HepG2 (cell line): ENCODE results near the gene POLR3K. TPM values are rescaled to one million over a fixed set of nuclear protein-coding genes. Genes with fewer than 3 reads are reported as not detected.

Experiments used
- CENPBD1 ChIP-seq: sonication (generic); formaldehyde crosslinking; IDR thresholded peaks from 2 replicates; pipeline ENCODE4 v1.8.0; 2022; ENCODE audit warnings: missing genetic modification reagents, low read depth, mild to moderate bottlenecking, borderline replicate concordance
- CSRNP2 ChIP-seq: sonication (generic); formaldehyde crosslinking; conservative IDR thresholded peaks from 2 replicates; pipeline ENCODE4 v1.8.0; 2022; ENCODE audit warnings: low read depth, missing genetic modification reagents
- HOXA3 ChIP-seq: sonication (generic); formaldehyde crosslinking; IDR thresholded peaks from 2 replicates; pipeline ENCODE4 v1.5.0; 2020; ENCODE audit warnings: missing genetic modification reagents
- IRX3 ChIP-seq: sonication (generic); formaldehyde crosslinking; IDR thresholded peaks from 2 replicates; pipeline ENCODE4 v1.8.1; 2023; ENCODE audit warnings: mild to moderate bottlenecking, low read depth, missing genetic modification reagents, borderline replicate concordance
- MNT ChIP-seq: fragments of 450-650 bp; IDR thresholded peaks from 2 replicates; pipeline ENCODE4 v1.6.1; 2016
- NCOR1 ChIP-seq: fragments of 200-600 bp; sonication (generic); IDR thresholded peaks from 2 replicates; pipeline ENCODE4 v1.7.0; 2017; ENCODE audit warnings: antibody characterized with exemption, low read length, borderline replicate concordance
- PRDM10 ChIP-seq: sonication (generic); formaldehyde crosslinking; IDR thresholded peaks from 2 replicates; pipeline ENCODE4 v1.4.0; 2020; ENCODE audit warnings: low read depth, missing genetic modification reagents
- ZBTB42 ChIP-seq: sonication (generic); formaldehyde crosslinking; IDR thresholded peaks from 2 replicates; pipeline ENCODE4 v1.5.0; 2020; ENCODE audit warnings: mild to moderate bottlenecking, missing genetic modification reagents
- ZNF12 ChIP-seq: sonication (generic); formaldehyde crosslinking; IDR thresholded peaks from 2 replicates; pipeline ENCODE4 v1.5.0; 2020; ENCODE audit warnings: missing genetic modification reagents
- ZNF142 ChIP-seq: sonication (generic); formaldehyde crosslinking; IDR thresholded peaks from 2 replicates; pipeline ENCODE4 v1.4.0; 2020; ENCODE audit warnings: missing genetic modification reagents
- ZNF232 ChIP-seq: sonication (generic); formaldehyde crosslinking; IDR thresholded peaks from 2 replicates; pipeline ENCODE4 v1.4.0; 2020; ENCODE audit warnings: missing genetic modification reagents, borderline replicate concordance
- ZNF567 ChIP-seq: sonication (generic); formaldehyde crosslinking; IDR thresholded peaks from 2 replicates; pipeline ENCODE4 v1.8.1; 2023; ENCODE audit warnings: mild to moderate bottlenecking, missing genetic modification reagents, borderline replicate concordance
- ZNF720 ChIP-seq: sonication (generic); formaldehyde crosslinking; IDR thresholded peaks from 2 replicates; pipeline ENCODE4 v1.4.0; 2020; ENCODE audit warnings: missing genetic modification reagents
- ZNF775 ChIP-seq: sonication (generic); formaldehyde crosslinking; IDR thresholded peaks from 2 replicates; pipeline ENCODE4 v1.4.0; 2020; ENCODE audit warnings: missing genetic modification reagents, mild to moderate bottlenecking, moderate library complexity, borderline replicate concordance
- ZNF777 ChIP-seq: sonication (generic); formaldehyde crosslinking; IDR thresholded peaks from 2 replicates; pipeline ENCODE4 v1.4.0; 2020; ENCODE audit warnings: missing genetic modification reagents
- ZNF841 ChIP-seq: sonication (generic); formaldehyde crosslinking; IDR thresholded peaks from 2 replicates; pipeline ENCODE4 v1.8.1; 2023; ENCODE audit warnings: missing genetic modification reagents, borderline replicate concordance
- ZNF879 ChIP-seq: sonication (generic); formaldehyde crosslinking; IDR thresholded peaks from 2 replicates; pipeline ENCODE4 v1.8.1; 2023; ENCODE audit warnings: missing genetic modification reagents
- polyA plus RNA-seq, 8 experiments: library from polyadenylated mRNA; depleted of rRNA in 3 of 8; stranded (reverse) in 7 of 8; unstranded in 1 of 8; fragments of >200 nt; fragmentation: Illumina TruSeq in 4 of 8; extraction: Trizol in 4 of 8; gene quantifications; 2 replicates each; pipeline versions ENCODE4 v1.2.1 to v1.2.3, GENCODE V29; 2011 to 2016; ENCODE audit warnings: low read depth in 4 of 8, missing spikeins in 1 of 8, mixed read lengths in 1 of 8; ENCODE audit not compliant: insufficient read depth in 1 of 8
- total RNA-seq, 5 experiments: library from RNA; depleted of rRNA; stranded (reverse); fragments of >200 nt; fragmentation: Illumina TruSeq; extraction: Trizol; gene quantifications; 2 replicates each; pipeline ENCODE4 v1.2.3, GENCODE V29; 2016; ENCODE audit warnings: low read depth in 1 of 5

The POLR3K gene
- total and polyA plus RNA-seq, 2 of the 13 experiments (the other 11 are each of a cell fraction or from before 2014, with no cell fraction given), result 14.8 to 18.8 TPM

- TF ChIP-seq PRDM10, result peak; percentile 96
- TF ChIP-seq ZNF567 (CRISPR knock-in tag), result no peak
- peak; percentile 15; the same call in 1 of the 2 replicates for TF ChIP-seq ZNF12
- no peak for TF ChIP-seq ZNF841 (CRISPR knock-in tag)
- no peak for TF ChIP-seq IRX3 (CRISPR knock-in tag)
- no peak for TF ChIP-seq ZNF777 (CRISPR knock-in tag)
- no peak for TF ChIP-seq MNT
- TF ChIP-seq ZNF775, result no peak
- TF ChIP-seq ZBTB42 (CRISPR knock-in tag), result no peak
- no peak for TF ChIP-seq CENPBD1 (CRISPR knock-in tag)
- no peak for TF ChIP-seq ZNF879 (CRISPR knock-in tag)
- no peak for TF ChIP-seq CSRNP2 (CRISPR knock-in tag)
- TF ChIP-seq ZNF720 (CRISPR knock-in tag), result no peak
- peak; percentile 47; the same call in 1 of the 2 replicates for TF ChIP-seq HOXA3 (CRISPR knock-in tag)
- TF ChIP-seq NCOR1, result no peak
- TF ChIP-seq ZNF142 (CRISPR knock-in tag), result no peak
- no peak for TF ChIP-seq ZNF232
These were observed 8.0 kb downstream of the POLR3K start (continued) for GRCh38 chr16:45454-45853.
